Stomach (tissue), 9 donors: ENCODE data around the gene MBD6. TPM values are rescaled to one million over a fixed set of nuclear protein-coding genes. Genes with fewer than 3 reads are reported as not detected.

Source experiments
- DNase-seq, 2 donors: peaks; one replicate each; pipeline versions ENCODE4 v3.0.0 to v3.0.0-alpha.2; 2013 to 2019
- H3K27ac ChIP-seq, 5 donors: fragments of 200-600 bp in 4 of 5; sonication (generic) in 4 of 5; one replicate each; pipeline ENCODE4 v1.5.1; 2013 to 2019; ENCODE audit warnings: mild to moderate bottlenecking in 1 of 5, moderate library complexity in 1 of 5
- H3K27me3 ChIP-seq, 3 donors: fragments of 200-600 bp; sonication (generic); one replicate each; pipeline ENCODE4 v1.5.1; 2017 to 2019; ENCODE audit warnings: mixed run types in 1 of 3
- H3K36me3 ChIP-seq, 4 donors: fragments of 200-600 bp; sonication (generic); 1 replicate in 3 of 4; 2 replicates in 1 of 4; pipeline ENCODE4 v1.5.1; 2016 to 2019
- H3K4me1 ChIP-seq, 4 donors: fragments of 200-600 bp; sonication (generic); one replicate each; pipeline ENCODE4 v1.5.1; 2016 to 2019
- H3K4me3 ChIP-seq, 4 donors: fragments of 200-600 bp; sonication (generic) in 3 of 4; one replicate each; pipeline ENCODE4 v1.5.1; 2016 to 2019; ENCODE audit warnings: mild to moderate bottlenecking in 1 of 4
- H3K9me3 ChIP-seq, 4 donors: fragments of 200-600 bp; sonication (generic); one replicate each; pipeline ENCODE4 v1.5.1; 2016 to 2019
- CTCF ChIP-seq, 7 experiments: fragments of 450-650 bp in 4 of 7; fragments of 200-600 bp in 3 of 7; sonication (generic) in 3 of 7; IDR thresholded peaks; one replicate each; pipeline ENCODE4 v1.5.1; 2016 to 2019; ENCODE audit warnings: antibody characterized with exemption in 7 of 7, control low read depth in 2 of 7, mild to moderate bottlenecking in 1 of 7
- POLR2A ChIP-seq, 4 donors: fragments of 450-650 bp; IDR thresholded peaks; one replicate each; pipeline ENCODE4 v1.6.1; 2016; ENCODE audit warnings: antibody characterized with exemption in 4 of 4, control low read depth in 2 of 4, mild to moderate bottlenecking in 1 of 4, moderate library complexity in 1 of 4
- POLR2AphosphoS5 ChIP-seq, 3 donors: sonication (generic); formaldehyde crosslinking; IDR thresholded peaks; one replicate each; pipeline ENCODE4 v1.6.1; 2016; ENCODE audit warnings: antibody characterized with exemption in 3 of 3
- WGBS, 5 donors: extraction: QIAGEN DNeasy Blood & Tissue Kit in 3 of 5; methylation state at CpG; one replicate each; pipeline versions ENCODE4 v1.1.5 to v1.1.7; 2013 to 2018; 5-methylcytosine and 5-hydroxymethylcytosine counted together
- intact Hi-C: fragments of 100-400 bp; cut with DNase I; formaldehyde crosslinking; loops from one replicate; pipeline ENCODE4 v1.15.1; 2023; ENCODE audit warnings: low total_unique reads
- polyA plus RNA-seq, 3 donors: library from polyadenylated mRNA; stranded (reverse); fragments of 200-250 nt; gene quantifications; one replicate each; pipeline ENCODE4 v1.2.3, GENCODE V29; 2013
- small RNA-seq, 4 donors: library from RNA; depleted of rRNA; stranded (forward); fragments of <200 nt; gene quantifications; one replicate each; pipeline ENCODE3, GENCODE V24; 2016
- total RNA-seq, 5 donors: library from RNA; depleted of rRNA; stranded (reverse); fragments of >200 nt; gene quantifications; one replicate each; pipeline versions ENCODE4 v1.1.0 to v1.2.3, GENCODE V29; 2014 to 2016
- donor health status: healthy with polysubstance abuse.
- donor health status: Bipolar disorder and iron deficiency.
- donor health status: healthy.

Gene MBD6
- total and polyA plus RNA-seq, 8 donors: 4.8 to 129 (median 29.8) TPM

- Histone ChIP-seq H3K9me3 (no peaks in the 10 kb centered on the region), H3K4me3 (no peak overlapping the region), H3K27me3 (no peaks in the 10 kb centered on the region), H3K4me1 (no peaks in the 10 kb centered on the region), H3K27ac (no peak overlapping the region), H3K36me3 (peaks cover 0 to 15% (median 4%) of the 10 kb centered on the region in 4 donors)
- intact Hi-C loops: no loop called here
- 82 to 89% (median 88%) methylated on average over 12 of the region's 12 CpGs for WGBS, 5 donors
- TF ChIP-seq POLR2AphosphoS5 (IDR thresholded peaks at IDR 0.05) (no peak), POLR2A (IDR thresholded peaks at IDR 0.05) (no peak)
- no peak for DNase-seq
These were observed 55.5 kb downstream of the MBD6 start for GRCh38 chr12:57577981-57578758.

- Histone ChIP-seq H3K4me3 (no peak overlapping the region), H3K4me1 (no peaks in the 10 kb centered on the region), H3K27me3 (no peaks in the 10 kb centered on the region), H3K9me3 (no peaks in the 10 kb centered on the region), H3K36me3 (peaks cover 0 to 15% (median 4%) of the 10 kb centered on the region in 4 donors), H3K27ac (no peak overlapping the region)
- no peak for DNase-seq
- intact Hi-C loops: no loop called here
- WGBS, 5 donors: 72 to 93% (median 89%) methylated on average over 2 of the region's 2 CpGs
- TF ChIP-seq CTCF (IDR thresholded peaks at IDR 0.05) (no peak), POLR2AphosphoS5 (IDR thresholded peaks at IDR 0.05) (no peak), POLR2A (IDR thresholded peaks at IDR 0.05) (no peak)
These were observed 56.4 kb downstream of the MBD6 start for GRCh38 chr12:57579011-57579410.

Small RNA genes lying within 50 kb of the gene (small RNA-seq; reads per million reads assigned to genes)
- 0 to 0.20 (median 0) reads per million in 4 donors for gene MIR616

Other genes starting within 250 kb of the MBD6 start
- gene R3HDM2, start 91.8 kb upstream of the MBD6 start, total RNA-seq: 10 to 100 TPM; 22.8 to 64.3 (median 30.5) TPM
- 10 to 100 TPM; 12.4 to 18.6 (median 13.9) TPM for gene R3HDM2, start 91.8 kb upstream of the MBD6 start, polyA plus RNA-seq
- under 1 TPM in 1 of 5 donors, not detected in 4; 0.37 TPM for gene INHBC, start 88.0 kb upstream of the MBD6 start, total RNA-seq
- not detected for gene INHBC, start 88.0 kb upstream of the MBD6 start, polyA plus RNA-seq
- gene INHBE, start 67.5 kb upstream of the MBD6 start, total RNA-seq: not detected
- gene INHBE, start 67.5 kb upstream of the MBD6 start, polyA plus RNA-seq: not detected
- gene GLI1, start 63.0 kb upstream of the MBD6 start, total RNA-seq: 1 to 10 TPM in 1 of 5 donors, under 1 TPM in 4; 0.14 to 4.0 (median 0.58) TPM
- gene GLI1, start 63.0 kb upstream of the MBD6 start, polyA plus RNA-seq: 1 to 10 TPM in 2 of 3 donors, under 1 TPM in 1; 0.53 to 2.7 (median 1.7) TPM
- gene ARHGAP9, start 43.0 kb upstream of the MBD6 start, total RNA-seq: 10 to 100 TPM in 1 of 5 donors, 1 to 10 TPM in 3, not detected in 1; 2.3 to 28.1 (median 5.8) TPM
- gene ARHGAP9, start 43.0 kb upstream of the MBD6 start, polyA plus RNA-seq: 10 to 100 TPM in 1 of 3 donors, 1 to 10 TPM in 2; 5.8 to 11.1 (median 7.5) TPM
- 1,000 to 10,000 TPM in 1 of 5 donors, 100 to 1,000 TPM in 1, 10 to 100 TPM in 3; 37.3 to 1,821 (median 71.6) TPM for gene MARS1, start 34.8 kb upstream of the MBD6 start, total RNA-seq
- 10 to 100 TPM; 35.1 to 91.2 (median 51.8) TPM for gene MARS1, start 34.8 kb upstream of the MBD6 start, polyA plus RNA-seq
- gene DDIT3, start 2.3 kb upstream of the MBD6 start, total RNA-seq: 100 to 1,000 TPM in 1 of 5 donors, 10 to 100 TPM in 3, 1 to 10 TPM in 1; 7.5 to 159 (median 36.2) TPM
- gene DDIT3, start 2.3 kb upstream of the MBD6 start, polyA plus RNA-seq: 10 to 100 TPM; 49.7 to 83.4 (median 68.7) TPM
- gene DCTN2, start 24.4 kb downstream of the MBD6 start, total RNA-seq: 100 to 1,000 TPM in 3 of 5 donors, 10 to 100 TPM in 2; 28.6 to 177 (median 102) TPM
- 100 to 1,000 TPM in 2 of 3 donors, 10 to 100 TPM in 1; 90.0 to 168 (median 110) TPM for gene DCTN2, start 24.4 kb downstream of the MBD6 start, polyA plus RNA-seq
- gene KIF5A, start 27.2 kb downstream of the MBD6 start, total RNA-seq: 1 to 10 TPM in 4 of 5 donors, not detected in 1; 1.3 to 2.3 (median 1.6) TPM
- under 1 TPM; 0.19 to 0.40 (median 0.31) TPM for gene KIF5A, start 27.2 kb downstream of the MBD6 start, polyA plus RNA-seq
- gene PIP4K2C, start 68.4 kb downstream of the MBD6 start, total RNA-seq: 100 to 1,000 TPM in 1 of 5 donors, 10 to 100 TPM in 4; 15.9 to 116 (median 46.1) TPM
- gene PIP4K2C, start 68.4 kb downstream of the MBD6 start, polyA plus RNA-seq: 10 to 100 TPM; 14.1 to 39.7 (median 20.1) TPM
- 10 to 100 TPM in 3 of 5 donors, 1 to 10 TPM in 2; 5.2 to 49.6 (median 14.3) TPM for gene DTX3, start 82.0 kb downstream of the MBD6 start, total RNA-seq
- gene DTX3, start 82.0 kb downstream of the MBD6 start, polyA plus RNA-seq: 10 to 100 TPM; 14.6 to 26.9 (median 17.1) TPM
- gene ARHGEF25, start 88.6 kb downstream of the MBD6 start, total RNA-seq: 100 to 1,000 TPM in 1 of 5 donors, 10 to 100 TPM in 4; 18.7 to 220 (median 31.8) TPM
- gene ARHGEF25, start 88.6 kb downstream of the MBD6 start, polyA plus RNA-seq: 10 to 100 TPM; 22.5 to 48.4 (median 24.8) TPM
- gene B4GALNT1, start 110.4 kb downstream of the MBD6 start, total RNA-seq: 1 to 10 TPM in 1 of 5 donors, not detected in 4; 1.1 TPM
- under 1 TPM; 0.31 to 0.75 (median 0.60) TPM for gene B4GALNT1, start 110.4 kb downstream of the MBD6 start, polyA plus RNA-seq
- 100 to 1,000 TPM; 135 to 408 (median 192) TPM for gene OS9, start 171.3 kb downstream of the MBD6 start, total RNA-seq
- 100 to 1,000 TPM in 2 of 3 donors, 10 to 100 TPM in 1; 85.8 to 171 (median 137) TPM for gene OS9, start 171.3 kb downstream of the MBD6 start, polyA plus RNA-seq
- gene AGAP2, start 215.9 kb downstream of the MBD6 start, total RNA-seq: 1 to 10 TPM in 2 of 5 donors, under 1 TPM in 2, not detected in 1; under 0.01 to 5.7 (median 1.5) TPM
- gene AGAP2, start 215.9 kb downstream of the MBD6 start, polyA plus RNA-seq: under 1 TPM; 0.53 to 0.68 (median 0.61) TPM
- gene TSPAN31, start 222.2 kb downstream of the MBD6 start, total RNA-seq: 10 to 100 TPM; 10.1 to 46.8 (median 20.4) TPM
- gene TSPAN31, start 222.2 kb downstream of the MBD6 start, polyA plus RNA-seq: 10 to 100 TPM; 14.7 to 27.5 (median 18.4) TPM
- gene CDK4, start 229.5 kb downstream of the MBD6 start, total RNA-seq: 100 to 1,000 TPM in 2 of 5 donors, 10 to 100 TPM in 3; 26.3 to 113 (median 39.1) TPM
- gene CDK4, start 229.5 kb downstream of the MBD6 start, polyA plus RNA-seq: 10 to 100 TPM; 43.7 to 70.7 (median 57.3) TPM
- 10 to 100 TPM in 1 of 5 donors, 1 to 10 TPM in 4; 1.0 to 14.7 (median 8.7) TPM for gene MARCHF9, start 232.3 kb downstream of the MBD6 start, total RNA-seq
- gene MARCHF9, start 232.3 kb downstream of the MBD6 start, polyA plus RNA-seq: 10 to 100 TPM in 2 of 3 donors, 1 to 10 TPM in 1; 7.0 to 16.0 (median 14.7) TPM
- gene CYP27B1, start 244.3 kb downstream of the MBD6 start, total RNA-seq: 1 to 10 TPM in 4 of 5 donors, not detected in 1; 1.0 to 3.1 (median 1.8) TPM
- 1 to 10 TPM in 1 of 3 donors, under 1 TPM in 2; 0.56 to 1.4 (median 0.73) TPM for gene CYP27B1, start 244.3 kb downstream of the MBD6 start, polyA plus RNA-seq
- gene METTL1, start 249.3 kb downstream of the MBD6 start, total RNA-seq: 10 to 100 TPM in 3 of 5 donors, 1 to 10 TPM in 2; 4.4 to 37.9 (median 13.2) TPM
- gene METTL1, start 249.3 kb downstream of the MBD6 start, polyA plus RNA-seq: 10 to 100 TPM; 13.7 to 24.7 (median 20.2) TPM
- gene EEF1AKMT3, start 249.8 kb downstream of the MBD6 start, total RNA-seq: 10 to 100 TPM in 4 of 5 donors, 1 to 10 TPM in 1; 4.0 to 61.4 (median 16.4) TPM
- 1 to 10 TPM; 3.3 to 5.2 (median 3.5) TPM for gene EEF1AKMT3, start 249.8 kb downstream of the MBD6 start, polyA plus RNA-seq